ENCODE results near the gene RCAN1. TPM values are rescaled to one million over a fixed set of nuclear protein-coding genes. Genes with fewer than 3 reads are reported as not detected.
A peak's percentile ranks its signal among the peaks of the same experiment; 100 is the strongest.

Gene RCAN1
- total and polyA plus RNA-seq, 4 donors, result 12.2 to 32.8 (median 29.8) TPM

GRCh38 chr21:34651642-34652041 lies 36.7 kb upstream of the RCAN1 start:
- peaks cover 0 to 8% (median 0%) of the 10 kb centered on the region in 5 donors for H3K4me1 ChIP-seq (ENCODE audit: control insufficient read depth in 5 of 5, insufficient read depth in 5 of 5, low read length in 5 of 5)
- H3K27ac ChIP-seq (ENCODE audit: low read depth in 1 of 2, low read length in 1 of 2), result no peak overlapping the region
- H3K9me3 ChIP-seq (ENCODE audit: control insufficient read depth in 4 of 4, insufficient read depth in 3 of 4, low read length in 3 of 4), result peaks cover 0 to 3% (median under 1%) of the 10 kb centered on the region in 4 donors
- ATAC-seq (ENCODE audit: insufficient read depth, low FRiP score) (no peak), DNase-seq (no peak)
- TF ChIP-seq CTCF (IDR thresholded peaks at IDR 0.05; ENCODE audit: control extremely low read depth, extremely low read depth), result no peak
- H3K4me3 ChIP-seq, result no peak overlapping the region
- H3K36me3 ChIP-seq (ENCODE audit: control insufficient read depth in 4 of 4, insufficient read depth in 4 of 4, low read length in 4 of 4), result no peaks in the 10 kb centered on the region
- 88 to 94% methylated on average over 1 of the region's 1 CpG for WGBS, 2 donors
- H3K9ac ChIP-seq (ENCODE audit: insufficient read depth in 1 of 2, low read length in 2 of 2), result no peak overlapping the region
- no peaks in the 10 kb centered on the region for H3K27me3 ChIP-seq (ENCODE audit: control insufficient read depth in 3 of 3, insufficient read depth in 3 of 3, low read length in 2 of 3)

GRCh38 chr21:34650861-34651431 lies 36.0 kb upstream of the RCAN1 start:
- no peak for TF ChIP-seq CTCF (IDR thresholded peaks at IDR 0.05; ENCODE audit: control extremely low read depth, extremely low read depth)
- Histone ChIP-seq H3K27me3 (ENCODE audit: control insufficient read depth in 3 of 3, insufficient read depth in 3 of 3, low read length in 2 of 3) (no peaks in the 10 kb centered on the region), H3K4me1 (ENCODE audit: control insufficient read depth in 5 of 5, insufficient read depth in 5 of 5, low read length in 5 of 5) (peaks cover 0 to 8% (median 0%) of the 10 kb centered on the region in 5 donors), H3K4me3 (no peak overlapping the region), H3K27ac (ENCODE audit: low read depth in 1 of 2, low read length in 1 of 2) (no peak overlapping the region), H3K9ac (ENCODE audit: insufficient read depth in 1 of 2, low read length in 2 of 2) (no peak overlapping the region), H3K36me3 (ENCODE audit: control insufficient read depth in 4 of 4, insufficient read depth in 4 of 4, low read length in 4 of 4) (no peaks in the 10 kb centered on the region), H3K9me3 (ENCODE audit: control insufficient read depth in 4 of 4, insufficient read depth in 3 of 4, low read length in 3 of 4) (peaks cover 0 to 3% (median under 1%) of the 10 kb centered on the region in 4 donors)
- WGBS, 2 donors, result 16 to 52% methylated on average over 1 of the region's 1 CpG
- DNase-seq, result peak in 2 of 3 donors; percentile 47 to 76
- ATAC-seq (ENCODE audit: insufficient read depth, low FRiP score), result no peak

- Histone ChIP-seq H3K4me3 (no peak overlapping the region), H3K27me3 (ENCODE audit: control insufficient read depth in 3 of 3, insufficient read depth in 3 of 3, low read length in 2 of 3) (no peaks in the 10 kb centered on the region), H3K9me3 (ENCODE audit: control insufficient read depth in 4 of 4, insufficient read depth in 3 of 4, low read length in 3 of 4) (peaks cover 0 to 3% (median under 1%) of the 10 kb centered on the region in 4 donors), H3K27ac (ENCODE audit: low read depth in 1 of 2, low read length in 1 of 2) (no peak overlapping the region), H3K9ac (ENCODE audit: insufficient read depth in 1 of 2, low read length in 2 of 2) (no peak overlapping the region), H3K4me1 (ENCODE audit: control insufficient read depth in 5 of 5, insufficient read depth in 5 of 5, low read length in 5 of 5) (peaks cover 0 to 8% (median 0%) of the 10 kb centered on the region in 5 donors), H3K36me3 (ENCODE audit: control insufficient read depth in 4 of 4, insufficient read depth in 4 of 4, low read length in 4 of 4) (no peaks in the 10 kb centered on the region)
- no peak for ATAC-seq (ENCODE audit: insufficient read depth, low FRiP score)
- 92% methylated on average over 3 of the region's 3 CpGs for WGBS, 2 donors
- TF ChIP-seq CTCF (IDR thresholded peaks at IDR 0.05; ENCODE audit: control extremely low read depth, extremely low read depth), result no peak
- no peak for DNase-seq
These were observed 34.5 kb upstream of the RCAN1 start for GRCh38 chr21:34649400-34649799.

All from lung (tissue), 12 donors.